GM21381 (cell line): ENCODE data around the gene B4GALNT4.
A peak's percentile ranks its signal among the peaks of the same experiment; 100 is the strongest.
"Not testable (repeated sequence)": the region's sequence is repeated elsewhere in the genome, so short reads cannot be mapped to it uniquely, and the experiment has no call there.

Experiments
- ATAC-seq: cut with Tn5 transposase; IDR thresholded peaks from one replicate; pipeline ENCODE4 v1.9.1; 2021; ENCODE audit warnings: mild to moderate bottlenecking, moderate library complexity; ENCODE audit not compliant: unreplicated experiment

The B4GALNT4 gene

DNA sequence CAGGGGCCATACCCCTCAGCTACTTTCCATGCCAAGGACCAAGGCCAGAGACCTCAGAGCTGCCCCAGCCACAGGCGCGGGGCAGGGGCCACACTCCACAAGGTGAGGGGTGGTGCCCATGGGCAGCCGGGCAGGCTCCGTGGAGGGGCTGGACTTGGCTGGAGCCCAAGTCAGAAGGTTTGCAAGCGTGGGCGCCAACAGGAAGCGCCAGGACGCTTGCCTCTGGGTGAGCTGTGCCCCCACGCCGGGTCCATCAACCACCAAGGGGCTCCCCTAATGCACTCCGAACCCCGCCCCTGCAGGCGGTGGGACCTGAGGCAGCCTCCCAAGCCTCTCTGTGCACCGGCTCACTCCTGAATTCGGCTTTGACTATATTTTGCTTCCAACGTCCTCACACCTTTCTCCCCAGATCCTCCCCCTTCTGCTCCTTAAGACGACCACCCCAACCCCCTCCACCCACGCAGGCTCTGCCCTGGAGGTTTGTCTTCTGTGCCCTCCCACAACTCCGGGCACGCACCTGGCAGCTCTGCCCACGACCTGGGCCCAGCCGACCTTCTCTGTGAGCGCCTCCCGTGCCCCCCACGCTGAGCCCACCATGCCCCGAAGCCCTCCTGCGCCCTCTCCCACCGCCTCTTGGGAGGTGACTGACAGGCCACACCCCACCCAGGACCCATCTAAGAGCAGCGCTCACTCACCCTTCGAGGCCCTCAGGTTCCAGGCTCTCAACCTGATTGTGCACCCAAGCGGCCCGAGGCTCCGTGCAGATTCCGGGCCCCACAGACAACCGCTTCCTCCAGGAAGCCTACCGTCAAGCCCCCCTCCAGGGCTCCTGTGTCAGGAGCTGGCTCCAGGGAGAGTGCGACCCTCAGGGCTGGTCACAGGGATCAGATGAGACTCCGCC lies 22.1 kb downstream of the B4GALNT4 start:
- ATAC-seq, result no peak

DNA sequence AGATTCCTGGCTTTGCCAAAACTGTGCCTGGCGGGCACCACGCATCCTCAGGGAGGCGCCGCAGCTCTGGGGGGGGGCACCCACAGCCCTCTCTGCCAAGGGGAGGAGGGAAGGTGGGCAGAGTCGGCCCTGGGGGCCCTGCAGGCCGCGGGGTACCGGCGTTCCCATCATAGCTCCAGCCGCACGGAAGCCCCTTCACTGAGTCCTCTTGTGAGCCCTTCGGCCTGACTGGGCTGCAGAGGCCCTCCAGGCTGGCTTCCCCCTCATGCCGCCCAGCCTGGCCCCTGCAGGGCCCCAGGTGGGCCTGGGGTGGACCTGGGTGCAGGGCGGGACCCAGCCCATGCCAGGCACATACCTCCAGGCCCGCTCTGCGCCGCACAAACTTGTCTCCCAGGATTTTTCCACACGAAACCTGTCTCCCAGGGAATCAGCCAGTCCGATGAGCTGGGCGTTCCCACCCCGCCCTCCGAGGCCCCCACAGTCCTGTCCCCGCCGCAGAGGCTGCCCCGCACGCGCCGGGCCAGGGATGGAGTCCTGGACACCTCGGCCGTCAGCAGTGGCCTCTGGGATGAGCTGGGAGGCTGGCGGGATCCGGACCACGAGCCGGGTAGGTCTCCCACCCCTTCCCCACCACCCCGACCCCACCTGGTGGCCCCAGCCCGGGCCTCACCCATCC lies 22.9 kb downstream of the B4GALNT4 start:
- no peak for ATAC-seq

DNA sequence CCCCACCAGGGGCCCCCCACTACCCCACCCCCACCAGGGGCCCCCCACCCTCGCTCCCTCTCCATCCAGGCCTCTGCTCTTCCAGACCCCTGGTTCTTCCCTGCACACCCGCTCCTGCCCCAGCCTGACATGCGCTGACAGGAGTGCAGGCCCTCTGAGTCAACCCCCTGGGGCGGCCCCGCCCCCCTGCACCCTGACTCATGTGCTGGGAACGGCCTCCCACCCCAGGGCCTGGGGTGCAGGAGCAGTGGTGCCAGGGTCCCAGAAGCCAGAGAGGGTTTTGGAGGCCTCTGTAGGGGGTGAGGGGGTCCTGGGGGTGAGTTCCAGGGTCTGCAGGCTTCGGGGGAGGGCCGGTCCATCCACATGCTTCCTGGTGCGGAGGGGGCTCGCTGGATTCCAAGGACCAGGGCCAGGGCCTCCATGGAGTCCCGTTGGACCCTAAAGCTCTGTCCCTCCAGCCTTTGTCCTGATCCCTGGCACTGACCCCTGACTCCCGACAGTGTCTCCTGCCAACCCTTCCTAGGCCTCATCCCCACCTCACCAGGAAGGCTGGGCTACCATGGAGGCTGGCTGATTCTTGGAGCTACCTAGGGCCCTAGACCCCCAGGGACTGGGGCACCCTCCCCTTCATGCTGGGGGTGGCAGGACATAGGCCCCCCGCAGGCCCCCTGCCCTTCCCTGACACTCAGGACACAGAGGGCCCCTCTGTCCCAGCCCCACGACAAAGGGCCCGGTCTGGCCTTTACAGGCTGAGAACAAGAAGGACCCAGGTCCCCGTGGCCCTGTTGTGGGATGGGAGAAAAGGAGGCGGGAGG lies 24.1 kb downstream of the B4GALNT4 start:
- no peak for ATAC-seq

DNA sequence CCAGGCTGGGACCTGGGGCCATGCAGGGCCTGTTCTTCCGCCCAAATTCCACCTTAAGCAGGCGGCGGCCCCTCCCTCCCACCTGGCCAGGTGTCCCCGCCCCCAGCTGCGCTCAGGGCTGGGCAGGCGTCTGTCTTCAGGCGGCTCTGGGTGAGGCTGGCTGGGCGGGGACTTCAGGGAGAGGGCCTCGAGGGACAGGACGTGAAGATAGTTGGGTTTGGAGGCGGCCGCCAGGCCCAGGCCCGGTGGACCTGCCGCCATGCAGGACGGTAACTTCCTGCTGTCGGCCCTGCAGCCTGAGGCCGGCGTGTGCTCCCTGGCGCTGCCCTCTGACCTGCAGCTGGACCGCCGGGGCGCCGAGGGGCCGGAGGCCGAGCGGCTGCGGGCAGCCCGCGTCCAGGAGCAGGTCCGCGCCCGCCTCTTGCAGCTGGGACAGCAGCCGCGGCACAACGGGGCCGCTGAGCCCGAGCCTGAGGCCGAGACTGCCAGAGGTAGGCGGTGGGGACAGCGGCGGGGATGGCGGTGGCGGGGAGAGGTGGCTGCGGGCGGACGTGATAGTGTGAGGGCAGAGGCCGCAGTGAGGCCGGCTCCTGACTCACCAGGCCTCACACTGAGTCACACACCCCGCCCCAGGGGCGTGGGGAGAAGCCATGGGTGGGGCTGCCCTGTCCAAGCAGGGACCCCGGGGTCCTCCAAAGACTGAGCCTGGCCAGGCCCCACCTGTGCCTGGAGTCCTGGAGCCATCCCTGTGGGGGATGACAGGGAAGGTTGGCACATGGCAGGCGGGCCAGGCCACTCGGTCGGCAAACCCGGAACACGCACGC lies 24.9 kb downstream of the B4GALNT4 start, which contains the start of gene PKP3:
Gene PKP3 (plus strand): TSS at position 176 of the 824 bp plus-strand sequence. CDS start 84 bp downstream, at position 260.
- no peak for ATAC-seq

DNA sequence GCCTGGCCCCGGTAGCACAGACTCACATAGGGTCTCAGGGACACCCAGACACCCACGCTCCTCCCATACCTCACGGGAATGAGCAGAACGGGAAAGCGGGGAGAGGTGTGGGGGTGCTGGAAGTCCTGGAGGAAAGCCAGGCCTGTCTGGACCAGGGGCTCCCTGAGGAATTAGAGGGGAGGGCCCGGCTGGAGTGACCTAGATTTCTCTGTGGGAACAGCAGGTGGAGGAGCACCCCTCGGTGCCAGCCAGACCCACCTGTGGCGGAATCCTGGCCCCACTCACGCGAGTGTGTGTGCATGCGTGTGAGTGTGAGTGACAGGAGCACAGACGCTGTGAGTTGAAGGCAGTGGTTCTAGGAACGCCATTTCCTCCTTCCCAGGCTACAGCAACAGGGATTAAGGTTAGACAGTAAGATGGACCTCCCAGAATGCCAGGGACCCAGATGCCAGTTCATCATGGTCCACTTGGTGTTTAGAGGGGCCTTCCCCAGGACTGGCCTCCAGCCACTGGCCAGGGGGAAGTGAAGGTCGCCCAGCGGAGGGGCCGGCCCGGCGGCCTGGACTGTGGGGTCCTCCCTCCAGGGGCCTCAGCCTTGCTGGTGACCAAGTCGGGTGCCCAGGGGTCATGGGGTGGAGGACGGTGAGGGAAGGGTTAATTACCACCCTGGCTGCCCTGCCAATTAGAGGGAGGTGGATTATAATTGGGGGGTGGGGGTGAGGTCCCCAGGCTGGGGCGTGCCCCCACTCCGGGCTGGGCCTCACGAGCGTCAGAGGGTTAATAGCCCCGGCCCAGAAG lies 25.8 kb downstream of the B4GALNT4 start:
- no peak for ATAC-seq

DNA sequence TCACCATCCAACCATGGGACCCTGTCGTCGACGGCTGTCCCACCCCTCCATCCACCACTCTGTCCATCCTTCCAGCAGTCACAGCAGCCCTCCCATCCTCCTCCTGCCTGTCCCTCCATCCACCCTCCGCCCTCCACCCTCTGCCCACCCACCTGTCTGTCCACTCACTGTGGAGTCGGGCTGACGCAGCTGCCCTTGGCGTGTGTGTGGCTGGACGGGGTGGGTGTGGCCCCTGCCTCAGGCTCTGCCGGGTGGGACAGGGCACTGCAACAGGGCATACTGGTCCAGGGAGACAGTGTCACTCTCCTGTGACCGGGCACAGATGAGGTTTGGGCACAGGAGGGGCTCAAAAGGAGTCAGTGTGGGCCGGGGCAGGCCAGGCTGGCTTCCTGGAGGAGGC lies 26.6 kb downstream of the B4GALNT4 start:
- no peak for ATAC-seq

DNA sequence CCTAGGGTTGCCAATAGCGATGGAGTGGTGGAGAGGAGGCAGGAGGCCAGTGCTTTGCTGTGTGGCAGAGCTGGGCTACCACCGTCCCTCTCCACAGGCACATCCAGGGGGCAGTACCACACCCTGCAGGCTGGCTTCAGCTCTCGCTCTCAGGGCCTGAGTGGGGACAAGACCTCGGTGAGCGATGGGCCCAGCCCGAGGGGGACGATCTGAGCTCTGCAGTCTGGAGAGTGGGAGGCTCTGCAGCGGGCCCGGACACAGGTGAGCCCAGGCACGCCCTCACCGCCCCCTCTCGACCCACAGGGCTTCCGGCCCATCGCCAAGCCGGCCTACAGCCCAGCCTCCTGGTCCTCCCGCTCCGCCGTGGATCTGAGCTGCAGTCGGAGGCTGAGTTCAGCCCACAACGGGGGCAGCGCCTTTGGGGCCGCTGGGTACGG lies 27.2 kb downstream of the B4GALNT4 start:
- no peak for ATAC-seq

DNA sequence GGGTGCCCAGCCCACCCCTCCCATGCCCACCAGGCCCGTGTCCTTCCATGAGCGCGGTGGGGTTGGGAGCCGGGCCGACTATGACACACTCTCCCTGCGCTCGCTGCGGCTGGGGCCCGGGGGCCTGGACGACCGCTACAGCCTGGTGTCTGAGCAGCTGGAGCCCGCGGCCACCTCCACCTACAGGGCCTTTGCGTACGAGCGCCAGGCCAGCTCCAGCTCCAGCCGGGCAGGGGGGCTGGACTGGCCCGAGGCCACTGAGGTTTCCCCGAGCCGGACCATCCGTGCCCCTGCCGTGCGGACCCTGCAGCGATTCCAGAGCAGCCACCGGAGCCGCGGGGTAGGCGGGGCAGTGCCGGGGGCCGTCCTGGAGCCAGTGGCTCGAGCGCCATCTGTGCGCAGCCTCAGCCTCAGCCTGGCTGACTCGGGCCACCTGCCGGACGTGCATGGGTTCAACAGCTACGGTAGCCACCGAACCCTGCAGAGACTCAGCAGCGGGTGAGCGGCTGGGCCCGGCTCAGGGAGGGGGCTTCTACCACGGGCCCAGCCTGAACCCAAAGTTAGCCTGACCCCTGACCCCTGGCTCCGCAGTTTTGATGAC lies 27.7 kb downstream of the B4GALNT4 start:
- peak; percentile 78 for ATAC-seq

DNA sequence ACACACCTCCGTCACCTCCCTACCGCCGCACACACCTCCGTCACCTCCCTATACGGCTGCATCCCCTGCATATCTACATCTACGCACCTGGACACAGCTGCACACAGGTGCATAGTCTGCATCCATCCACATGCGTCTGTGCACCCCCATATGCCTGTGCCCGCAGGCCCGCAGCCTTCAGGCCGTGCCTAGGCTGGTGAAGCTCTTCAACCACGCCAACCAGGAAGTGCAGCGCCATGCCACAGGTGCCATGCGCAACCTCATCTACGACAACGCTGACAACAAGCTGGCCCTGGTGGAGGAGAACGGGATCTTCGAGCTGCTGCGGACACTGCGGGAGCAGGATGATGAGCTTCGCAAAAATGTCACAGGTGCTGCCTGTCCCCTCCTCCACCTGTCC lies 29.5 kb downstream of the B4GALNT4 start:
- ATAC-seq, result no peak

DNA sequence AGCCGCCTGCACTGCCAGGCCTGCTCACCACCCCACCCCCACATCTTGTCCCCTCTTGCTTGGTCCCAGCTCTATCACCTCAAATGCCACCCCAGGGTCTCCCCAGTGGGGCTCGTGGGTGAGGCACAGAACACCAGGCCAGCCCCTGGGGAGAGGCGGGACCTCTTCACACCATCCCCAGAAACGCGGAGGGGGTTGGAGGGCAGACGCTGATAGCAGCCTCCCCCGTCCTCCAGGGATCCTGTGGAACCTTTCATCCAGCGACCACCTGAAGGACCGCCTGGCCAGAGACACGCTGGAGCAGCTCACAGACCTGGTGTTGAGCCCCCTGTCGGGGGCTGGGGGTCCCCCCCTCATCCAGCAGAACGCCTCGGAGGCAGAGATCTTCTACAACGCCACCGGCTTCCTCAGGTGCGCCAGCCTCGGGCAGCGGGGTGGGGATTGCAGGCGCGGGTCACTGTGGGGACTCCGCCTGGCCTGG lies 30.5 kb downstream of the B4GALNT4 start:
- ATAC-seq, result no peak

DNA sequence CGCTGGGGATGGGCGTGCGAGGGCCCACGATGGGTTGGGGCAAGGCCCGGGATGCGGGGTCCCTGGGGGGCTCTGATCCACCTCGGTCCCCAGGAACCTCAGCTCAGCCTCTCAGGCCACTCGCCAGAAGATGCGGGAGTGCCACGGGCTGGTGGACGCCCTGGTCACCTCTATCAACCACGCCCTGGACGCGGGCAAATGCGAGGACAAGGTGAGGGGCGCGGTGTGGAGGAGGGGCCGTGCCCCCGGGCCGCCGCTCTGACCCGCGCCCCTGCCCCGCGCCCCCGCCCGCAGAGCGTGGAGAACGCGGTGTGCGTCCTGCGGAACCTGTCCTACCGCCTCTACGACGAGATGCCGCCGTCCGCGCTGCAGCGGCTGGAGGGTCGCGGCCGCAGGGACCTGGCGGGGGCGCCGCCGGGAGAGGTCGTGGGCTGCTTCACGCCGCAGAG lies 31.0 kb downstream of the B4GALNT4 start:
- ATAC-seq, result no peak

DNA sequence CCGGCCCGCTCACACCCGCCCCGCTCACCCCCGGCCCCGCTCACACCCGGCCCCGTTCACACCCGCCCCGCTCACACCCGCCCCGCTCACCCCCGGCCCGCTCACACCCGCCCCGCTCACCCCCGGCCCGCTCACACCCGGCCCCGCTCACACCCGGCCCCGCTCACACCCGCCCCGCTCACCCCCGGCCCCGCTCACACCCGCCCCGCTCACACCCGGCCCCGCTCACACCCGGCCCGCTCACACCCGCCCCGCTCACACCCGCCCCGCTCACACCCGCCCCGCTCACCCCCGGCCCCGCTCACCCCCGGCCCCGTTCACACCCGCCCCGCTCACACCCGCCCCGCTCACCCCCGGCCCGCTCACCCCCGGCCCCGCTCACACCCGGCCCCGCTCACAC lies 31.9 kb downstream of the B4GALNT4 start:
- ATAC-seq, result not testable (repeated sequence)

DNA sequence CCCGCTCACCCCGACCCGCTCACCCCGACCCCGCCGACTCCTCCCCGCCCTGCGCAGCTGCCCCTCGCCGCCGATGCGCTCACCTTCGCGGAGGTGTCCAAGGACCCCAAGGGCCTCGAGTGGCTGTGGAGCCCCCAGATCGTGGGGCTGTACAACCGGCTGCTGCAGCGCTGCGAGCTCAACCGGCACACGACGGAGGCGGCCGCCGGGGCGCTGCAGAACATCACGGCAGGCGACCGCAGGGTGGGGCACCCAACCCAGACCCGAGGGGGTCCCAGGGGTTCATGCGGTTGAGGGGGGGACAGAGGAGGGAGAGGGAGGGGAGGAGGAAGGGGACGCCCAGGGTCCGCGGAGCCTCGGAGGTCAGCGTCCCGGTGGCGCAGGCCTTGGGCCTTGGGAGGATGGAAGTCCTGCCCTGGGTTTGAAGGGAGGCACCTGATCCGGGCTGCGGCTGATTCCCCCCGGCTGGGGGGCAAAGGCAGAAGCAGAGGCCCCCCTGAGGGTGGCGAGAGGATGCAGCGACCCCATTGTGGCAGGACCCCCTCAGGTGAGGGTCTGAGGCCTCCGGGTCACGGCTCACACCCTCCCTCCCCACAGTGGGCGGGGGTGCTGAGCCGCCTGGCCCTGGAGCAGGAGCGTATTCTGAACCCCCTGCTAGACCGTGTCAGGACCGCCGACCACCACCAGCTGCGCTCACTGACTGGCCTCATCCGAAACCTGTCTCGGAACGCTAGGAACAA lies 33.9 kb downstream of the B4GALNT4 start:
- ATAC-seq, result no peak

DNA sequence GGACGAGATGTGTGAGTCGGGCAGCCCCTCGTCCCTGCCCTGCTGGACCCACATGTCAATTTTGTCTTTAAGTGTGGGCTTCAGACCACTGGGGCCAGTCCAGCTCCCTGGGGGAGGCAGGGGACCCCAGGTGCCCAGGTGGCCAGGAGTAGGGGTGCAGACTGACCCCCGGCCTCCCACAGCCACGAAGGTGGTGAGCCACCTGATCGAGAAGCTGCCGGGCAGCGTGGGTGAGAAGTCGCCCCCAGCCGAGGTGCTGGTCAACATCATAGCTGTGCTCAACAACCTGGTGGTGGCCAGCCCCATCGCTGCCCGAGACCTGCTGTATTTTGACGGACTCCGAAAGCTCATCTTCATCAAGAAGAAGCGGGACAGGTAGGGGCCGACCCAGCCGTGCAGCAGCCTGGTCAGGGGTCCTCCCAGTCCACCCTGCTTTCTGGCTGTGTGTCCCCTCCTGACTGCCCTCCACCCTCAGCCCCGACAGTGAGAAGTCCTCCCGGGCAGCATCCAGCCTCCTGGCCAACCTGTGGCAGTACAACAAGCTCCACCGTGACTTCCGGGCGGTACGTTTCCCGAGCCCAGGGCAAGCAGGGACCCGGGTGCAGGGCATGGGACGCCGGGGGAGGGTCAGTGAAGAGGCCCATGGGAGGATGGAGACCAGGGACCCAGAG lies 34.6 kb downstream of the B4GALNT4 start:
- no peak for ATAC-seq

DNA sequence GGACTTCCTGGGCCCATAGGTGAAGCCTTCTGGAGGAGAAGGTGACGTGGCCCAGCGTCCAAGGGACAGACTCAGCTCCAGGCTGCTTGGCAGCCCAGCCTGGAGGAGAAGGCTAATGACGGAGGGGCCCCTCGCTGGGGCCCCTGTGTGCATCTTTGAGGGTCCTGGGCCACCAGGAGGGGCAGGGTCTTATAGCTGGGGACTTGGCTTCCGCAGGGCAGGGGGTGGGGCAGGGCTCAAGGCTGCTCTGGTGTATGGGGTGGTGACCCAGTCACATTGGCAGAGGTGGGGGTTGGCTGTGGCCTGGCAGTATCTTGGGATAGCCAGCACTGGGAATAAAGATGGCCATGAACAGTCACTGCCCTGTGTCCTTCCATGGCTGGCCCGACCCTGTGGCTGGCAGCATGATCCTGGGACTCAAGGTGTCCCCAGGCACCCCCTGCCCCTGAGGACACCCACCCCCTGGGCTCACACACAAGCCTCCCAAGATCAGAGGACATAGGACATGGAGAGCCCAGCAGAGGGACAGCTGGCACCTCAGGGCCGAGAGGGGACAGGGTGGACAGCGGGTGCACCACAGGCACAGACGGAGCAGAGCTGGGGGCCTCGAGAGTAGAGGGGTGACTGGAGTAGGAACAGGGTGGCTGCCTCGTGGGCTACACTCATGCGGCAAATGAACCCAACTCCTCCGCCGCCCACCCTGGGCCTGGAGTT lies 35.4 kb downstream of the B4GALNT4 start:
- no peak for ATAC-seq

DNA sequence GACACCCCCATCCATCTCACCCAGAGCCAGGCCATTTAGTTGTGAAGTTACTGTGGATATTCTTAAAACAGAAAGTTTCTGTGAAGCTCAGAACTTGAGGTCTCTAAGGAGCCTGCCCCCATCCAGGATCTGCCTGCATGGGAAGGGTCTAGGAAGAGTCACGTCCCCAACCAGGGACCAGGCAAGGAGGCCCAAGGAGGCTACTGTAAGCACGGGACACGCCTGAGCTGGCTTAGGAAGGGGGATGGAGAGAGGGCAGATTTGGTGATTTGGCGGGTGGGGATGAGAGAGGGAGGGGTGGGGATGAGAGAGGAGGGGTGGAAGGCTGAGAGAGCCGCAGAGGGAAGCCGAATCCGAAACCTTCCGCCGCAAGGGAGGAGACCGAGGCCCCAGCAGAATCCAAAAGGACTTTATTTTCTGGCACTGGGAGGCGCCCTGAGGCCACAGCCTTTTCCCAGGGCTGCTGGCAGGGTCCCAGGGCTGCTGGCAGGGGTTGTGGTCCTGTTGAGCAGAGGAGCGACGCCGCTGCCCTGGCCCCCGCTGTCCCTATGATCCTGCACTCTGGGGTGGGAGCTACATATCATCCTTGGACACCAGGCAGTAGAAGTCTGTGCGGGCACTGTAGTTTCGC lies 36.1 kb downstream of the B4GALNT4 start:
- no peak for ATAC-seq
